Measurements from ENCODE around the gene ATP10A.

The ATP10A gene

DNA sequence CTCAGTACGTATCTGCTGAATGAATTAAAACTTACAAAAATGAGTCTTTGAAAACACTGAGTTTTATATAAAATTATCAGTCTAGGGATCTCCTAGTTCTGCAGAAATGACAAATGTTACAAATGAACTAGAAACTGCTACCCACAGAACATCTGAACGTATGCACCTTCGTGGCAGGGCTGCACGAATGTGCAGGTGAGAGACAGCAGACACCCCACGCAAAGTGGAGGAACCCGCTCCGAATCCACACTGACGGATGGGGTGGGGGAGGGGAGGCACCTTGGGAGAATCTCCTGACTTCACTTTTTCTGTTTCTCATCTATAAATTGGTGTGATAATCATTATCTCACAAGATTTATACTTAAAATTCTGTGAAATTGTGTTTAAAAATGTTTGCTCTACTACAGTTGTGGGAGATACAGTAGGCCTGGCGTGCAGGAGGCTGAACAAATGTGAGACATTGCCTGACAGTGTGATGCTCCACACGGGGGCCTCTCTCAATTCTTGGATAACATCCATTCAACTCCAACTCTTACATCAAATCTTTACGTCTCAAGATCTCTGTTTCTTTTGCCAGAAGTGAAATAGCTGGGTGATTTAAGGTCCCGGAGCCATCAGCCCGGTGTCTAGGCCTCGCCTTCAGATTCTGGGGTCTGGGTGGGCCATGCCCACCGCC is 86.9 kb downstream of the ATP10A start:
- Histone ChIP-seq H3K36me3 (replicated peaks in 1 of 2; ENCODE audit: control insufficient read depth in 2 of 2, insufficient read depth in 2 of 2, low read length in 2 of 2) (no peaks in the 10 kb centered on the region), H3K4ac (ENCODE audit: low read length) (no peak overlapping the region), H3K27me3 (ENCODE audit: control insufficient read depth in 3 of 3, insufficient read depth in 3 of 3, low read depth in 1 of 3, low read length in 3 of 3) (peaks cover 0 to 3% (median 0%) of the 10 kb centered on the region in 3 experiments), H2AFZ (ENCODE audit: low read length) (no peak overlapping the region), H3K18ac (ENCODE audit: low read length) (no peak overlapping the region), H3K9ac (ENCODE audit: low read depth, low read length, poor library complexity) (no peak overlapping the region), H3K23ac (ENCODE audit: low read depth, low read length, poor library complexity) (no peak overlapping the region), H2BK12ac (ENCODE audit: low read length) (no peak overlapping the region), H2BK15ac (ENCODE audit: low read length) (no peak overlapping the region), H3K79me1 (ENCODE audit: low read depth, low read length) (no peaks in the 10 kb centered on the region), H3K4me2 (ENCODE audit: insufficient read depth, low read length, poor library complexity, severe bottlenecking) (no peak overlapping the region), H2BK120ac (ENCODE audit: low read depth, low read length) (no peak overlapping the region), H3K4me1 (ENCODE audit: control insufficient read depth in 2 of 2, insufficient read depth in 1 of 2, low read depth in 1 of 2, low read length in 2 of 2) (peaks cover 8 to 15% of the 10 kb centered on the region in 2 donors), H4K8ac (ENCODE audit: low read depth, low read length) (no peak overlapping the region), H2BK5ac (ENCODE audit: low read length) (no peak overlapping the region), H2AK5ac (ENCODE audit: low read depth, low read length) (no peak overlapping the region), H3K4me3 (ENCODE audit: low read length in 2 of 2) (no peak overlapping the region), H3K14ac (ENCODE audit: low read length) (no peak overlapping the region), H3K9me3 (replicated peaks in 1 of 2; ENCODE audit: control insufficient read depth in 2 of 2, insufficient read depth in 1 of 2, low read depth in 1 of 2, low read length in 2 of 2) (no peaks in the 10 kb centered on the region), H3K27ac (replicated peaks; ENCODE audit: low read length) (no peak overlapping the region), H4K91ac (ENCODE audit: low read depth, low read length, poor library complexity) (no peak overlapping the region)
- DNase-seq (ENCODE audit: low spot score), result no peak
- WGBS, 2 donors (ENCODE audit: extremely low coverage in 2 of 2, insufficient read length in 2 of 2, insufficient replicate concordance in 1 of 2), result no CpG with 5 or more reads among the region's 15 CpGs

DNA sequence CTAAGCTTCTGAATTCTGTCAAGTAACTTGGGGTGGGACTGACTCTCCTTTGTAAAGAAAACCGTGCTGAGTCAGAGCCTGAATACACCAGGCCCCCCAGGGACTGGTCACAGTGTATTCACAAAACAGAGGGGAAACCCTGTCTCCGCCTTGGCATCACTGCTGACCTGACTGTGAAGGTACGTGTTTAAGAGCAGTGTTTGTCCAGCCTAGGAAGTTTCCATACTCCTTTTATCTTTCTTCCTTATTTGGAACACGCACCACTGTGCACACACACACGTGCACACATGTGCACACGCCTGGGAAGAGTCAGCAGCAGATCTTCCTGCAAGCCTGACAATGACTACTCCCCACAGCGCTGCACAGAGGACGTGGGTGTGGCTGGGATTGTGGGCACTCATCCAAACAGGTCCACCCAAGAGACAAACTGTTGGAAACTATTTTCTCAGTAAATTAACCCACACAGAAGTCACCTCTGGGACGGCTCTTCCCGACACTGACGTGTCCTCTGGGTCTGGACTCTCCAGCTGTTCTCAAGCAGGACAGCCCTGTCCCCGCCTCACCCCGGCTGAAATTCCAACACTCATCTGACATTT is 87.7 kb downstream of the ATP10A start:
- no peak overlapping the region for H4K91ac ChIP-seq (ENCODE audit: low read depth, low read length, poor library complexity)
- no peaks in the 10 kb centered on the region for H3K79me1 ChIP-seq (ENCODE audit: low read depth, low read length)
- no peak overlapping the region for H2AK5ac ChIP-seq (ENCODE audit: low read depth, low read length)
- H3K18ac ChIP-seq (ENCODE audit: low read length), result no peak overlapping the region
- H2AFZ ChIP-seq (ENCODE audit: low read length), result no peak overlapping the region
- no peak overlapping the region for H2BK15ac ChIP-seq (ENCODE audit: low read length)
- H3K27ac ChIP-seq (replicated peaks; ENCODE audit: low read length), result no peak overlapping the region
- WGBS, 2 donors (ENCODE audit: extremely low coverage in 2 of 2, insufficient read length in 2 of 2, insufficient replicate concordance in 1 of 2), result no CpG with 5 or more reads among the region's 13 CpGs
- H3K27me3 ChIP-seq (ENCODE audit: control insufficient read depth in 3 of 3, insufficient read depth in 3 of 3, low read depth in 1 of 3, low read length in 3 of 3), result peaks cover 0 to 3% (median 0%) of the 10 kb centered on the region in 3 experiments
- no peak overlapping the region for H2BK5ac ChIP-seq (ENCODE audit: low read length)
- no peak overlapping the region for H3K9ac ChIP-seq (ENCODE audit: low read depth, low read length, poor library complexity)
- H3K4ac ChIP-seq (ENCODE audit: low read length), result no peak overlapping the region
- no peaks in the 10 kb centered on the region for H3K9me3 ChIP-seq (replicated peaks in 1 of 2; ENCODE audit: control insufficient read depth in 2 of 2, insufficient read depth in 1 of 2, low read depth in 1 of 2, low read length in 2 of 2)
- H3K4me3 ChIP-seq (ENCODE audit: low read length in 2 of 2), result no peak overlapping the region
- H3K14ac ChIP-seq (ENCODE audit: low read length), result no peak overlapping the region
- no peaks in the 10 kb centered on the region for H3K36me3 ChIP-seq (replicated peaks in 1 of 2; ENCODE audit: control insufficient read depth in 2 of 2, insufficient read depth in 2 of 2, low read length in 2 of 2)
- no peak overlapping the region for H2BK120ac ChIP-seq (ENCODE audit: low read depth, low read length)
- no peak overlapping the region for H3K4me2 ChIP-seq (ENCODE audit: insufficient read depth, low read length, poor library complexity, severe bottlenecking)
- no peak overlapping the region for H4K8ac ChIP-seq (ENCODE audit: low read depth, low read length)
- peaks cover 8 to 15% of the 10 kb centered on the region in 2 donors for H3K4me1 ChIP-seq (ENCODE audit: control insufficient read depth in 2 of 2, insufficient read depth in 1 of 2, low read depth in 1 of 2, low read length in 2 of 2)
- no peak overlapping the region for H2BK12ac ChIP-seq (ENCODE audit: low read length)
- no peak for DNase-seq (ENCODE audit: low spot score)
- H3K23ac ChIP-seq (ENCODE audit: low read depth, low read length, poor library complexity), result no peak overlapping the region

DNA sequence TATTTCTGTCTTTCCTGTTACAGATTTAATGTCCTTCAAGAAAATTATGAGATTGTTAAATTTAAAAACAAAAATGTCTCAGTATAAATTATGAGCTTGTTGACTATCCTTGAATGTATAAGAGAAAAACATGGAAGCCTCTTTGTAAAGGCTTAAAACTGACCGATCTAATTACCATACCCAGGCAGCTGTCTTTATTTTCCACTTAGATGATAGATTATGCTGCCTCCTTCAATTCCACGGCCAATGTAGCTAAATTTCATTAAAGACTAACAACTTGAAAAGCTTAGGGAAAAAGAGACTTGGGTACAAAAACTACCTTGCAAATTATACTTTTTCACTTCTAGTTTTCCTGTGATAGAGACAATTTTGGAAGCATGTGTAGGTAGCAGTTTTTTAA is 88.3 kb downstream of the ATP10A start:
- H4K91ac ChIP-seq (ENCODE audit: low read depth, low read length, poor library complexity), result no peak overlapping the region
- no peak overlapping the region for H2BK12ac ChIP-seq (ENCODE audit: low read length)
- no peak overlapping the region for H3K9ac ChIP-seq (ENCODE audit: low read depth, low read length, poor library complexity)
- H2BK15ac ChIP-seq (ENCODE audit: low read length), result no peak overlapping the region
- H3K79me1 ChIP-seq (ENCODE audit: low read depth, low read length), result no peaks in the 10 kb centered on the region
- H2BK120ac ChIP-seq (ENCODE audit: low read depth, low read length), result no peak overlapping the region
- no peak overlapping the region for H4K8ac ChIP-seq (ENCODE audit: low read depth, low read length)
- no peak overlapping the region for H2BK5ac ChIP-seq (ENCODE audit: low read length)
- no peak overlapping the region for H2AFZ ChIP-seq (ENCODE audit: low read length)
- peaks cover 8 to 15% of the 10 kb centered on the region in 2 donors for H3K4me1 ChIP-seq (ENCODE audit: control insufficient read depth in 2 of 2, insufficient read depth in 1 of 2, low read depth in 1 of 2, low read length in 2 of 2)
- WGBS, 2 donors (ENCODE audit: extremely low coverage in 2 of 2, insufficient read length in 2 of 2, insufficient replicate concordance in 1 of 2), result no CpG with 5 or more reads among the region's 2 CpGs
- no peak overlapping the region for H3K18ac ChIP-seq (ENCODE audit: low read length)
- H3K27ac ChIP-seq (replicated peaks; ENCODE audit: low read length), result no peak overlapping the region
- peaks cover 0 to 3% (median 0%) of the 10 kb centered on the region in 3 experiments for H3K27me3 ChIP-seq (ENCODE audit: control insufficient read depth in 3 of 3, insufficient read depth in 3 of 3, low read depth in 1 of 3, low read length in 3 of 3)
- no peak overlapping the region for H3K4ac ChIP-seq (ENCODE audit: low read length)
- H3K36me3 ChIP-seq (replicated peaks in 1 of 2; ENCODE audit: control insufficient read depth in 2 of 2, insufficient read depth in 2 of 2, low read length in 2 of 2), result no peaks in the 10 kb centered on the region
- H3K9me3 ChIP-seq (replicated peaks in 1 of 2; ENCODE audit: control insufficient read depth in 2 of 2, insufficient read depth in 1 of 2, low read depth in 1 of 2, low read length in 2 of 2), result no peaks in the 10 kb centered on the region
- H3K14ac ChIP-seq (ENCODE audit: low read length), result no peak overlapping the region
- H2AK5ac ChIP-seq (ENCODE audit: low read depth, low read length), result no peak overlapping the region
- DNase-seq (ENCODE audit: low spot score), result no peak
- H3K4me2 ChIP-seq (ENCODE audit: insufficient read depth, low read length, poor library complexity, severe bottlenecking), result no peak overlapping the region
- H3K4me3 ChIP-seq (ENCODE audit: low read length in 2 of 2), result no peak overlapping the region
- H3K23ac ChIP-seq (ENCODE audit: low read depth, low read length, poor library complexity), result no peak overlapping the region

DNA sequence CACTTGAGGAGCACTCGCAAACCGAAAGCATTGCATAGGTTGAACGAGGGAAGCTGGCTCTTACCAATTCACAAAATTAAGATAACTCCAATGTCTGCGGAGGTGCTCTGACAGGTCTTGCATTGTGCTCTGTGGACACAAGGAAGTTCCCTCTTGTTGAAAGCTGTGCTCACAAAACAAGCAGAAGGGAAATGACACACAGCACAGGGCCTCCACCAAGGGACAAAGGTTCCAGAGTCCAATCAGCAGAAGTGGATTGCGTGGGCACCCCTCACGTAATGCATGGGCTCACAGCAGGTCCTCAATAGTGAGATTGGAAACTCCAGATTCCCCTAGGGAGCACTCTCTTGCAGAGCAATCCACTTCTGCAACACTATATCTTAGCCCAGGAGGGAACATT is 89.9 kb downstream of the ATP10A start:
- Histone ChIP-seq H3K36me3 (replicated peaks in 1 of 2; ENCODE audit: control insufficient read depth in 2 of 2, insufficient read depth in 2 of 2, low read length in 2 of 2) (no peaks in the 10 kb centered on the region), H2BK12ac (ENCODE audit: low read length) (no peak overlapping the region), H2BK15ac (ENCODE audit: low read length) (no peak overlapping the region), H2AFZ (ENCODE audit: low read length) (no peak overlapping the region), H2AK5ac (ENCODE audit: low read depth, low read length) (no peak overlapping the region), H3K27ac (replicated peaks; ENCODE audit: low read length) (no peak overlapping the region), H3K23ac (ENCODE audit: low read depth, low read length, poor library complexity) (no peak overlapping the region), H4K91ac (ENCODE audit: low read depth, low read length, poor library complexity) (no peak overlapping the region), H3K9ac (ENCODE audit: low read depth, low read length, poor library complexity) (no peak overlapping the region), H2BK120ac (ENCODE audit: low read depth, low read length) (no peak overlapping the region), H3K18ac (ENCODE audit: low read length) (no peak overlapping the region), H3K4me3 (ENCODE audit: low read length in 2 of 2) (no peak overlapping the region), H3K14ac (ENCODE audit: low read length) (no peak overlapping the region), H3K4me2 (ENCODE audit: insufficient read depth, low read length, poor library complexity, severe bottlenecking) (no peak overlapping the region), H3K79me1 (ENCODE audit: low read depth, low read length) (no peaks in the 10 kb centered on the region), H3K4ac (ENCODE audit: low read length) (no peak overlapping the region), H2BK5ac (ENCODE audit: low read length) (no peak overlapping the region), H4K8ac (ENCODE audit: low read depth, low read length) (no peak overlapping the region), H3K4me1 (ENCODE audit: control insufficient read depth in 2 of 2, insufficient read depth in 1 of 2, low read depth in 1 of 2, low read length in 2 of 2) (peaks cover 8 to 15% of the 10 kb centered on the region in 2 donors), H3K27me3 (ENCODE audit: control insufficient read depth in 3 of 3, insufficient read depth in 3 of 3, low read depth in 1 of 3, low read length in 3 of 3) (peaks cover 0 to 3% (median 0%) of the 10 kb centered on the region in 3 experiments), H3K9me3 (replicated peaks in 1 of 2; ENCODE audit: control insufficient read depth in 2 of 2, insufficient read depth in 1 of 2, low read depth in 1 of 2, low read length in 2 of 2) (no peaks in the 10 kb centered on the region)
- WGBS, 2 donors (ENCODE audit: extremely low coverage in 2 of 2, insufficient read length in 2 of 2, insufficient replicate concordance in 1 of 2), result no CpG with 5 or more reads among the region's 6 CpGs
- DNase-seq (ENCODE audit: low spot score), result no peak
